IMR-90 (cell line): ENCODE measurements around the gene ZMIZ1.

ENCODE experiments used
- BHLHE40 ChIP-seq: fragments of 150-350 bp; IDR thresholded peaks from 2 replicates; pipeline ENCODE4 v1.6.1; 2016; ENCODE audit warnings: mild to moderate bottlenecking, low read depth, low read length
- CEBPB ChIP-seq: IDR thresholded peaks from 2 replicates; pipeline ENCODE4 v1.6.1; 2012; ENCODE audit warnings: low read depth, low read length, improper control_type of control experiment
- CHD1 ChIP-seq: IDR thresholded peaks from 2 replicates; pipeline ENCODE4 v1.6.1; 2012; ENCODE audit warnings: low read depth, low read length, improper control_type of control experiment
- CTCF ChIP-seq: conservative IDR thresholded peaks from 2 replicates; pipeline ENCODE4 v1.5.1; 2012; ENCODE audit warnings: mild to moderate bottlenecking, low read depth, low read length, improper control_type of control experiment
- ELK1 ChIP-seq: fragments of 150-350 bp; IDR thresholded peaks from 2 replicates; pipeline ENCODE4 v1.6.1; 2016; ENCODE audit warnings: low read depth, mild to moderate bottlenecking, low read length, moderate library complexity, borderline replicate concordance
- MAFK ChIP-seq: IDR thresholded peaks from 2 replicates; pipeline ENCODE4 v1.6.1; 2012; ENCODE audit warnings: low read depth, low read length, improper control_type of control experiment
- MAZ ChIP-seq: IDR thresholded peaks from 2 replicates; pipeline ENCODE4 v1.6.1; 2012; ENCODE audit warnings: low read depth, mild to moderate bottlenecking, low read length, improper control_type of control experiment, moderate library complexity, borderline replicate concordance
- MXI1 ChIP-seq: IDR thresholded peaks from 2 replicates; pipeline ENCODE4 v1.6.1; 2012; ENCODE audit warnings: low read depth, mild to moderate bottlenecking, low read length, moderate library complexity, borderline replicate concordance
- POLR2A ChIP-seq: IDR thresholded peaks from 2 replicates; pipeline ENCODE4 v1.6.1; 2012; ENCODE audit warnings: mild to moderate bottlenecking, low read depth, low read length
- RAD21 ChIP-seq: IDR thresholded peaks from 2 replicates; pipeline ENCODE4 v1.6.1; 2012; ENCODE audit warnings: low read length, improper control_type of control experiment
- RFX5 ChIP-seq: IDR thresholded peaks from 2 replicates; pipeline ENCODE4 v1.8.0; 2012; ENCODE audit warnings: low read depth, mild to moderate bottlenecking, low read length, moderate library complexity
- SMC3 ChIP-seq: fragments of 150-350 bp; IDR thresholded peaks from 2 replicates; pipeline ENCODE4 v1.6.1; 2016; ENCODE audit warnings: low read depth, mild to moderate bottlenecking, antibody characterized with exemption, low read length, moderate library complexity
- USF2 ChIP-seq: fragments of 150-350 bp; IDR thresholded peaks from 2 replicates; pipeline ENCODE4 v1.6.1; 2017; ENCODE audit warnings: mild to moderate bottlenecking, antibody characterized with exemption, low read length, low read depth

GRCh38 chr10:79101560-79102497 lies 33.1 kb downstream of the ZMIZ1 start:
- TF ChIP-seq POLR2A (no peak), CTCF (no peak), MXI1 (no peak), BHLHE40 (no peak), SMC3 (no peak), USF2 (0 out of 2 replicates have a peak, but pooled peaks have one; percentile 4), RFX5 (no peak), MAFK (no peak), ELK1 (no peak), CHD1 (no peak), CEBPB (no peak), MAZ (peak; percentile 99), RAD21 (no peak; the same call in 1 of the 2 replicates)
